Skeletal muscle tissue (tissue), 4 donors: ENCODE measurements around the gene ENPEP. TPM values are rescaled to one million over a fixed set of nuclear protein-coding genes. Genes with fewer than 3 reads are reported as not detected.

Source experiments
- H3K27ac ChIP-seq: one replicate; pipeline ENCODE4 v1.7.0; 2013; ENCODE audit warnings: mild to moderate bottlenecking, low read depth, low read length, inconsistent platforms
- H3K27me3 ChIP-seq, 3 donors: one replicate each; pipeline ENCODE4 v1.7.0; 2013; ENCODE audit warnings: low read length in 3 of 3; ENCODE audit not compliant: control insufficient read depth in 3 of 3, insufficient read depth in 3 of 3
- H3K36me3 ChIP-seq, 3 donors: one replicate each; pipeline ENCODE4 v1.7.0; 2013; ENCODE audit warnings: low read length in 3 of 3; ENCODE audit not compliant: control insufficient read depth in 3 of 3, insufficient read depth in 3 of 3
- H3K4me1 ChIP-seq, 3 donors: one replicate each; pipeline ENCODE4 v1.7.0; 2013; ENCODE audit warnings: low read length in 3 of 3, mild to moderate bottlenecking in 3 of 3; ENCODE audit not compliant: control insufficient read depth in 3 of 3, insufficient read depth in 3 of 3
- H3K4me3 ChIP-seq, 3 donors: one replicate each; pipeline ENCODE4 v1.7.0; 2013; ENCODE audit warnings: low read length in 3 of 3
- H3K9ac ChIP-seq, 3 donors: one replicate each; pipeline ENCODE4 v1.7.0; 2013; ENCODE audit warnings: low read length in 3 of 3, mild to moderate bottlenecking in 3 of 3, moderate library complexity in 2 of 3, low read depth in 1 of 3
- H3K9me3 ChIP-seq, 3 donors: one replicate each; pipeline ENCODE4 v1.7.0; 2013; ENCODE audit warnings: low read length in 3 of 3; ENCODE audit not compliant: control insufficient read depth in 3 of 3
- total RNA-seq: library from RNA; depleted of rRNA; stranded (reverse); fragments of >200 nt; gene quantifications from one replicate; pipeline ENCODE4 v1.2.3, GENCODE V29; 2014
- donor health status: Osteomylitis.

ENPEP gene
- total RNA-seq, 1 donor from 2014 or later = 9.9 TPM

DNA sequence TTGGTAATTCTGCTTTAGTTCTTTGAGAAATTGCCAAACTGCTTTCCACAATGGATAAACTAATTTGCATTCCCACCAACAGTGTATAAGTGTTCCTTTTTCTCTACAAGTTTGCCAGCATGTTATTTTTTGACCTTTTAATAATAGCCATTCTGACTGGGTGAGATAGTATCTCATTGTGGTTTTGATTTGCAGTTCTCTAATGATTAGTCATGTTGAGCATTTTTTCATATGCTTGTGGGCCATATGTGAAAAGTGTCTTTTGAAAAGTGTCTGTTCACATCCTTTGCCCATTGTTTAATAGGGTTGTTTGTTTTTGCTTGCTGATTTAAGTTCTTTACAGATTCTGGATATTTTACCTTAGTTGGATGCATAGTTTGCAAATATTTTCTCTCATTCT, 25.9 kb downstream of the ENPEP start:
- H3K4me3 ChIP-seq = no peak overlapping the region
- H3K4me1 ChIP-seq = peaks cover 8 to 13% (median 12%) of the 10 kb centered on the region in 3 donors
- no peaks in the 10 kb centered on the region for H3K9me3 ChIP-seq
- H3K27me3 ChIP-seq = no peaks in the 10 kb centered on the region
- H3K27ac ChIP-seq = no peak overlapping the region
- H3K36me3 ChIP-seq = no peaks in the 10 kb centered on the region
- H3K9ac ChIP-seq = no peak overlapping the region

GRCh38 chr4:110503270-110504083, 27.5 kb downstream of the ENPEP start:
- Histone ChIP-seq H3K27ac (peak overlapping the region; percentile 38), H3K4me1 (peaks cover 8 to 13% (median 12%) of the 10 kb centered on the region in 3 donors), H3K4me3 (peak overlapping the region; percentile 11 to 51 (median 30)), H3K9me3 (no peaks in the 10 kb centered on the region), H3K36me3 (no peaks in the 10 kb centered on the region), H3K27me3 (no peaks in the 10 kb centered on the region), H3K9ac (peak overlapping the region in 2 of 3 donors; percentile 32 to 34)

DNA sequence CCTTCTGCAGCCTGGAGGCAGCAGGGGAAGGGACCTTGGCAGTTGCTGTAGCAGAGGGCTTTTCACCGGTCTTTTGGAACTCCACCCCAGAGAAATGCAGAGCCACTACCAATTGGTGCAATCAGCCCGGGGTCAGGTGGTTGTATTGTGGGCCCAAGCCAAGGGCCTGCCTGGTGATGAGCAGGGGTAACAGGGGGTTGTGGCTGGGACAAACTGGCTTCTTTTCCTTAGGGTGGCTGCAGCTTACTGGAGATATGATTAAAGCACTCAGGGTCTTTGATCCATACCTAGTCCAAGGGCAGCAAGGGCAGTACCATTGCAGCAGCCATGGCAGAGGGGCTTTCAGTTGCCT, 28.1 kb downstream of the ENPEP start:
- no peak overlapping the region for H3K27ac ChIP-seq
- H3K36me3 ChIP-seq = no peaks in the 10 kb centered on the region
- H3K27me3 ChIP-seq = no peaks in the 10 kb centered on the region
- H3K4me3 ChIP-seq = peak overlapping the region in 1 of 3 donors; percentile 30
- H3K9ac ChIP-seq = peak overlapping the region in 2 of 3 donors; percentile 32 to 34
- H3K9me3 ChIP-seq = no peaks in the 10 kb centered on the region
- peaks cover 8 to 13% (median 12%) of the 10 kb centered on the region in 3 donors for H3K4me1 ChIP-seq

- Histone ChIP-seq H3K27ac (no peak overlapping the region), H3K9ac (no peak overlapping the region), H3K4me1 (peaks cover 8 to 13% (median 12%) of the 10 kb centered on the region in 3 donors), H3K9me3 (no peaks in the 10 kb centered on the region), H3K4me3 (no peak overlapping the region), H3K27me3 (no peaks in the 10 kb centered on the region), H3K36me3 (no peaks in the 10 kb centered on the region)
These were observed 29.5 kb downstream of the ENPEP start for GRCh38 chr4:110505440-110505839.

DNA sequence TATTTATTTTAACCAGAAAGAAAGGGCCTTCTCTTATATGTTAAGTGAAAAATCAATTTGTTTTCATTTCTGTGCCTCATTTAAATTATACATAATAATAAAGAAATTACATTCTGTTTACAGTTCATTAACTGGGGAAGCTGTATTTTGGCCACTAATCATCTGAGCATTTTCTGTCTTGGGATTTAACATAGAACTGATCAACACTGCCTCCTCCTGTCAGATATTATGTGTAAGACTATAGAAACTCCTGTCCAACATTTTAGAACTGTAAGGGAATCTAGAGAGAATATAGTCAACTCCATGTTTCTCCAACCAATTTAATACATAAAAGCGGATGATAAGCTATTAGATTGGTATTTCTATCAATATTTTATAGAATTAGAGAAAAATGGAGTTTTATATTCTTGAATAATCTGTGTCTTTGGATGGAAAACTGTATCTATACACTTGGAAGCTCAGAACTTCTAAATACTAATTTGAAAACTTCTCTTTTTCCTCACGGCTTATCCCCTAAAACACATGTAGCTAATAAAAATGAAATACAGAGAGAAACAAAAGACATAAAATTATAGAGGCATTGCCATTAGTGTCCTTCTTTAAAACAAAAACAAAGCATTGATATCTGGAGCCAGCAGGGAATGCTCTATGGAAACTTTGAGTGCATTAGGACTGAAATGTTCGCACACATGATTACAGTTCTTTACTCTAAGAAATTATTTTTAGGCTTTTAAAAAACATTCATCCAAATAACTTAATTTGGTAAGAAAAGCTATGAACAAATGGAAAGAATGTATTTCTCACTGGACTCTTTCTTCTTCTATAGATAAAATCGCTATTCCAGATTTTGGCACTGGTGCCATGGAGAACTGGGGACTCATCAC, 33.1 kb downstream of the ENPEP start:
- Histone ChIP-seq H3K27ac (no peak overlapping the region), H3K4me3 (no peak overlapping the region), H3K36me3 (no peaks in the 10 kb centered on the region), H3K9ac (no peak overlapping the region), H3K4me1 (peaks cover 2 to 3% (median 3%) of the 10 kb centered on the region in 3 donors), H3K9me3 (no peaks in the 10 kb centered on the region), H3K27me3 (no peaks in the 10 kb centered on the region)

GRCh38 chr4:110510277-110510676, 34.3 kb downstream of the ENPEP start:
- Histone ChIP-seq H3K27me3 (no peaks in the 10 kb centered on the region), H3K4me3 (no peak overlapping the region), H3K9me3 (no peaks in the 10 kb centered on the region), H3K4me1 (no peaks in the 10 kb centered on the region), H3K9ac (no peak overlapping the region), H3K36me3 (no peaks in the 10 kb centered on the region), H3K27ac (no peak overlapping the region)

- no peak overlapping the region for H3K27ac ChIP-seq
- H3K9me3 ChIP-seq = no peaks in the 10 kb centered on the region
- H3K4me1 ChIP-seq = no peaks in the 10 kb centered on the region
- H3K4me3 ChIP-seq = no peak overlapping the region
- H3K36me3 ChIP-seq = no peaks in the 10 kb centered on the region
- no peak overlapping the region for H3K9ac ChIP-seq
- no peaks in the 10 kb centered on the region for H3K27me3 ChIP-seq
These were observed 35.1 kb downstream of the ENPEP start for GRCh38 chr4:110510955-110511544.

- Histone ChIP-seq H3K4me1 (no peaks in the 10 kb centered on the region), H3K27ac (no peak overlapping the region), H3K9me3 (no peaks in the 10 kb centered on the region), H3K27me3 (no peaks in the 10 kb centered on the region), H3K4me3 (no peak overlapping the region), H3K9ac (no peak overlapping the region), H3K36me3 (no peaks in the 10 kb centered on the region)
These were observed 36.9 kb downstream of the ENPEP start for GRCh38 chr4:110512901-110513300.

DNA sequence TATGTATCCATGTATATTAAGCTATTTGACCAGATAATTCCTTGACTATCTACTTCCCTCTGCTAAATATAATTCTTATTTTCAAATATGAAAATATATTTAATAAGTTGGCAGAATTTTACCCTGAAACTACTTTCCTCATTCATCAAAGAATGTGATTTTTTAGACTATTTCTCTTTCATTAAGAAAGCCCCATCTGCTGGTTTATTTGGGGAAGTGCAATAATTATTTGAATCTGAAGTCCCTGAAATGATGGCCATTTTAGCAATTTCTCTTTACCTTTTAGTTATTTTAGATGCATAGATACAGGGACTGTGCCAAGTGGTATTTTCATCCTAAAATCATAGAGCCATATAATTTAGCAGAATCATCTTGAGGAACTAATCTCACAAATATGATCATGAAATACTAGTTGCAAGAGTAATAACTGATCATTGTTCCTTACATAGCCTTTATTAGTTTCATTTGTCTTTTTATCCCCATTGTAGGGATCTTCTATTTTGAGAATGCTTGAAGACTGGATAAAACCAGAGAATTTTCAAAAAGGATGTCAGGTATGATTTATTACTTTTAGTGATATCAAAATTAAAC, 39.0 kb downstream of the ENPEP start:
- H3K4me3 ChIP-seq = no peak overlapping the region
- H3K27ac ChIP-seq = no peak overlapping the region
- H3K9ac ChIP-seq = no peak overlapping the region
- H3K27me3 ChIP-seq = no peaks in the 10 kb centered on the region
- peaks cover 0 to under 1% (median 0%) of the 10 kb centered on the region in 3 donors for H3K36me3 ChIP-seq
- H3K9me3 ChIP-seq = no peaks in the 10 kb centered on the region
- no peaks in the 10 kb centered on the region for H3K4me1 ChIP-seq
